ENCODE results near the gene PTPRM.

The PTPRM gene

GRCh38 chr18:8142131-8142711 is 575.1 kb downstream of the PTPRM start:
- no peak for TF ChIP-seq CTCF (conservative IDR thresholded peaks at IDR 0.05)
- H3K27ac ChIP-seq, result no peak overlapping the region

DNA sequence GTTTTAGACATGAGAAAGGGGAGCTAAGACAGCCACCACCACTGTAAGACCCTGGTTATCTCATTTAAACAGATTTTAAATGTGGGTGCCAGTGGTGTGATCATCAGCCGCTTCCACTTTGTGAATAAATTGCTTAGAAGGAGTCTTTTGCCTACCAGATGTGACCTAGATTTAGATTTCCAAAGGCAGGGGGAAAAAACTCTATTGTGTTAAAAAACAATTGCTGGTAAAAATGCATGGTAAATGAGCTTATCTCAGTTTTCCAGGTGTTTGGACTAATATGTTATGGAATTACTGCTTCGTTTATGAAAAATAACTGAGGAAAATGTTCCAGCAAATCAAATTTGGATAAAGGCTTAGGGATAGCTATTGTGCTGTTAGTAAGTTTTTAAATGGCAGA is 575.8 kb downstream of the PTPRM start:
- no peak for TF ChIP-seq CTCF (conservative IDR thresholded peaks at IDR 0.05)
- H3K27ac ChIP-seq, result no peak overlapping the region

DNA sequence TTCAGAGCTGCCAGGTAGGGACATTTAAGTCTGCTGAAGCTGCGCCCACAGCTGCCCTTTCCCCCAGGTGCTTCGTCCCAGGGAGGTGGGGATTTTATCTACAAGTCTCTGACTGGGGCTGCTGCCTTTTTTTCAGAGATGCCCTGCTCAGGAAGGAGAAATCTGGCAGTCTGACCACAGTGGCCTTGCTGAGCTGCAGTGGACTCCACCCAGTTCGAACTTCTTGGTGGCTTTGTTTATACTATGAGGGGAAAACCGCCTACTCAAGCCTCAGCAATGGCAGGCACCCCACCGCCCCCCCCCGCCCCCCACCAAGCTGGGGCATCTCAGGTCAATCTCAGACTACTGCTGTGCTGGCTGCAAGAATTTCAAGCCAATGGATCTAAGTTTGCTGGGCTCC is 584.1 kb downstream of the PTPRM start:
- no peak overlapping the region for H3K27ac ChIP-seq
- TF ChIP-seq CTCF (conservative IDR thresholded peaks at IDR 0.05), result no peak

- no peak overlapping the region for H3K27ac ChIP-seq
- no peak for TF ChIP-seq CTCF (conservative IDR thresholded peaks at IDR 0.05)
Measured at GRCh38 chr18:8153887-8154583, 586.9 kb downstream of the PTPRM start.

- 0 out of 2 replicates have a peak, but pooled peaks have one; percentile 12 for TF ChIP-seq CTCF (conservative IDR thresholded peaks at IDR 0.05)
- peak overlapping the region; percentile 57 for H3K27ac ChIP-seq
Measured at GRCh38 chr18:8162802-8163201, 595.7 kb downstream of the PTPRM start.

DNA sequence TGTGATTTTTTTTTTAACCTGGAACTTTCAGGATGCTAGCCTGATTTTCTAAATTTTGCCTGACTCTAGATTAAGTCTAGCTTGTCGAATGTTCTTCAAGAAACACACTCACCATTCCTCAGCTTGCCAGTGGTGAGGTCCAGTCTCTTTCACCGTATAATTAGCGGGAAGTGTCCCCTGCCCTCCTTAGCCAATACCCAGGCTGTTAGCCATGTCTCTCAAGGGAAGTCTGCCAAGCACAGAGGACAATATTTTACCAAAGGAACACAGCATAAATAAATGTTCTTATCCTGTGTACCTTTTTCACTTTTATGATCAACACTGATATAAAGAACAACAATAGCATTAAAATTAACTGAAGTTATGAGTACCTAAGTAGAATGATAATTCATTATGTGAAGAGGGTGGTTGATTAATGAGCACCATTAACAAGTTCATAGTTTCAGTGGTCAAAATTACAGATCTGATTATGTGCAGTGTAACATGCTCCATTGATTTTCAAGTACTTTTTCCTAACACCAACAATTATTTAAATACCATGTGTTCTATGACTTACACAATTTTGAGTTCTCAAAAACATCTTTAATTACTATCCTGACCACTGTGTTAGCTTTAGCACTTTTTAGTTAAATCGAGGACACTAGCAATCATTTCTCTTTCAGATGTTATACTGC is 596.3 kb downstream of the PTPRM start:
- no peak for TF ChIP-seq CTCF (conservative IDR thresholded peaks at IDR 0.05)
- H3K27ac ChIP-seq, result peak overlapping the region; percentile 57

GRCh38 chr18:8165095-8165494 is 598.0 kb downstream of the PTPRM start:
- H3K27ac ChIP-seq, result no peak overlapping the region
- TF ChIP-seq CTCF (conservative IDR thresholded peaks at IDR 0.05), result no peak
